ENCODE measurements around the gene LRRC56.

LRRC56 gene

GRCh38 chr11:596374-596773 is 59.0 kb downstream of the LRRC56 start:
- Histone ChIP-seq H3K9ac (ENCODE audit: low read depth, low read length) (no peak overlapping the region), H3K9me3 (ENCODE audit: control insufficient read depth, insufficient read depth, low read length) (no peaks in the 10 kb centered on the region), H3K36me3 (ENCODE audit: control insufficient read depth, insufficient read depth, low read length) (peaks cover 63% of the 10 kb centered on the region), H3K4me3 (ENCODE audit: low read depth, low read length) (no peak overlapping the region), H3K4me1 (ENCODE audit: control insufficient read depth, insufficient read depth, low read length) (no peaks in the 10 kb centered on the region), H3K27me3 (ENCODE audit: control insufficient read depth, insufficient read depth, low read length) (no peaks in the 10 kb centered on the region)

DNA sequence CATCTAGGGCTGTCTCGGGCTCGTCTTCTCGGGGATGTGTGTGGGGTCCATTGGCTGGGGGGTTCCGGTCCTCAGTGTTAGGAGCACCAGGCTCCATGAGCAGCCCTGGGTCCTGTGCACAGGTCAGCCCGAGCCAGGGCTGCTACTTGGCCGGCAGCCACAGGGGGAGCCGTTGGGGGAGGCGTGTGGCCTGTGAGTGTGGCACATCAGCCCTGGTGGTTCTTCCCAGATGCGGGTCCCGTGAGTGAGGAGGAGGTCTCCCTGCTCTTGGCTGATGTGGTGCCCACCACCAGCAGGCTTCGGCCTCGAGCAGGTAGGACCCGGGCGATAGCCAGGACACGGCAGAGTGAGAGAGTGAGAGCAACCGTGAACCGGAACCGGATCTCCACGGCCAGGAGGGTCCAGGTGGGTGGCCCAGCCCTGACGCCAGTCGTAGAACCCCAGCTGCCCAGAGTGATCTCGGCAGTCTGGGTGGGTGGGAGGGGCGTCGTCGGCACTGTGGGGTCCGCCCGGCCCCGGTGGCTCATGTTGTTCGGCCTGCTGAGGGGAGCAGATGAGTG is 59.9 kb downstream of the LRRC56 start:
- H3K9me3 ChIP-seq (ENCODE audit: control insufficient read depth, insufficient read depth, low read length) = no peaks in the 10 kb centered on the region
- H3K4me3 ChIP-seq (ENCODE audit: low read depth, low read length) = no peak overlapping the region
- no peaks in the 10 kb centered on the region for H3K4me1 ChIP-seq (ENCODE audit: control insufficient read depth, insufficient read depth, low read length)
- H3K9ac ChIP-seq (ENCODE audit: low read depth, low read length) = no peak overlapping the region
- no peaks in the 10 kb centered on the region for H3K27me3 ChIP-seq (ENCODE audit: control insufficient read depth, insufficient read depth, low read length)
- peaks cover 69% of the 10 kb centered on the region for H3K36me3 ChIP-seq (ENCODE audit: control insufficient read depth, insufficient read depth, low read length)

DNA sequence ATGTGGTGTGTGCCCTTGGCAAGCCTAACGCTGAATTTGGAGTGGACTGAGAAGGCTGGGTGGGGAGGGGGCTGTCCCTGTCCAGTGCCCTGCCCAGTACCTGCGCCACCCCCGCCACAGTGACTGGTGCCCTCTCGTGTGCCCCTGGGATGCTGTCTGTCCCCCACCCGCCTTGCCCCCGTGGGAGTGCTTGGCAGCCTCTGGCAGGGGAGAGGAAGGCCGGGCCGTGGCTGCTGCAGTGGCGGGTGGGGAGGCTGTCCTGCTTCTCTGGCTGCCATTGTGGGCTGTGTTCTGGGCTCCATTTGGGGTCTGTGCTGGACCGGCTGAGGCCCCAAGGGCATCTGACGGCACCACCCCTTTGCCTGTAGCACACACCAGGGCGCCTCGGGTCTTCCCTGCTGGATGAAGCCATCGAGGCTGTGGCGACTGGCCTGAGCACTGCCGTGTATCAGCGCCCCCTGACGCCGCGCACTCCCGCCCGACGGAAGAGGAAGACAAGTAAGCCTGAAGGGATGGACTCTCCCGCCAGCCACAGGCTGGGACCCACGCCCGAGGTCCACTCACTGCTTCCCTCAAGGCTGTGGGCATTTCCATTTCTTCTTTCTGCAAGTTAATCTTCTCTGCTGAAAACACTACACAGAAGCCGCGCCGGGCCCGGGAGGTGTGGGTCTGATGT is 60.8 kb downstream of the LRRC56 start:
- H3K36me3 ChIP-seq (ENCODE audit: control insufficient read depth, insufficient read depth, low read length) = peaks cover 65% of the 10 kb centered on the region
- H3K4me1 ChIP-seq (ENCODE audit: control insufficient read depth, insufficient read depth, low read length) = no peaks in the 10 kb centered on the region
- H3K9me3 ChIP-seq (ENCODE audit: control insufficient read depth, insufficient read depth, low read length) = no peaks in the 10 kb centered on the region
- no peak overlapping the region for H3K9ac ChIP-seq (ENCODE audit: low read depth, low read length)
- no peak overlapping the region for H3K4me3 ChIP-seq (ENCODE audit: low read depth, low read length)
- H3K27me3 ChIP-seq (ENCODE audit: control insufficient read depth, insufficient read depth, low read length) = no peaks in the 10 kb centered on the region

- no peak overlapping the region for H3K4me3 ChIP-seq (ENCODE audit: low read depth, low read length)
- H3K27me3 ChIP-seq (ENCODE audit: control insufficient read depth, insufficient read depth, low read length) = no peaks in the 10 kb centered on the region
- peaks cover 77% of the 10 kb centered on the region for H3K36me3 ChIP-seq (ENCODE audit: control insufficient read depth, insufficient read depth, low read length)
- no peaks in the 10 kb centered on the region for H3K9me3 ChIP-seq (ENCODE audit: control insufficient read depth, insufficient read depth, low read length)
- H3K4me1 ChIP-seq (ENCODE audit: control insufficient read depth, insufficient read depth, low read length) = no peaks in the 10 kb centered on the region
- peak overlapping the region; percentile 16 for H3K9ac ChIP-seq (ENCODE audit: low read depth, low read length)
These were observed 64.4 kb downstream of the LRRC56 start for GRCh38 chr11:601573-602245.

- H3K36me3 ChIP-seq (ENCODE audit: control insufficient read depth, insufficient read depth, low read length) = peaks cover 79% of the 10 kb centered on the region
- H3K27me3 ChIP-seq (ENCODE audit: control insufficient read depth, insufficient read depth, low read length) = no peaks in the 10 kb centered on the region
- H3K4me3 ChIP-seq (ENCODE audit: low read depth, low read length) = no peak overlapping the region
- H3K9ac ChIP-seq (ENCODE audit: low read depth, low read length) = no peak overlapping the region
- H3K9me3 ChIP-seq (ENCODE audit: control insufficient read depth, insufficient read depth, low read length) = no peaks in the 10 kb centered on the region
- H3K4me1 ChIP-seq (ENCODE audit: control insufficient read depth, insufficient read depth, low read length) = no peaks in the 10 kb centered on the region
These were observed 65.8 kb downstream of the LRRC56 start for GRCh38 chr11:603154-603553.
